IPS DF 19.7 (cell line): ENCODE results near the gene XIAP.
A peak's percentile ranks its signal among the peaks of the same experiment; 100 is the strongest.
"Not testable (repeated sequence)": the region's sequence is repeated elsewhere in the genome, so short reads cannot be mapped to it uniquely, and the experiment has no call there.

Experiments used
- DNase-seq: peaks from one replicate; pipeline ENCODE4 v3.0.0-alpha.2; 2013; ENCODE audit warnings: low read depth, low spot score

The XIAP gene

DNA sequence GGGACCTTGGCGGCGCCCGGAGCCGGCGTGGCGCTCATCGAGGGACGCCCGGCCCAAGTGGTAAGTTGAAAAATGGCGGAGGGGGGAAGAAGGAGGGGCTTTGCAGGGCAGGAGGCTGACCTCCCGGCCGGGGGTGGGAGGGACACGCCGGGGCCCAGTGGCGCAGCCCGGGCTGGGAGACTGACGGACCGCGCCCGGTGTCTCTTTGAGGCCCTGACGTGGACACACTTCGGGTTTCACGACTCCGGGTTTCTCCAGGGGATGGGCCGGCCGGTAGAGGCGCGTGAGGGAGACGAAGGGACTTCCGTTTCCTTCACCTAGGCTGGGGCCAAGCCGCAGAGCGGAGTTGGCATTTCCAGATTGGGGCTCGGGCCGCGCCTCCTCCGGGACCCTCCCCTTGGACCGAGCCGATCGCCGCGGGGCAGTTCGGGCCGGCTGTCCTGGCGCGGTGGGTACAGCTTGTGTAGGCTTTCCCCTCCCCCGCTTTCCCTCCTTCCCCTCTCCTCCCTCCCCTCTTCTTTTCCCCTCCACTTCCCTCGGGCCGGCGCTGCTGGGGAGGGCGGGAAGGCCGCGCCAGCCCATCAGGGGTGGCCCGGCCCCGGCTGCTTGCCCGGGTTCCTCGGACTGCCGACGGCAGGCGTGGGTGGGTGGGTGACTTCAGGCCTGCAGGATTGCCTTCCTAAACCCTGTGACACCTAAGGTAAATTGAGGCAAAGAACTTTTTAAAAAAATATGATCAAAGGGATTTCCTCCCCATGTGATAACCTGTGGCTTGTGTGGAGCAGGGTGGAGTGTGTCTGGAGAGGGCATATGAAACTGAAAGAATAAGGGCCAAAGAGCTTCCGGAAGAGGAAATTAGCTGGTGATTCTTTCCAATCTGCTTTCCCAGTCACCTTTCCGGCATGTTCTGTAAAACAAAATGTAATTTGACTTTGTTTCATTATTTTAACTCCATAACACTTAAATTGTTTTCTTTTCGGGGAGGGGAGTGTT is at the start of gene XIAP:
XIAP (plus strand) TSS at position 208 of the 993 bp plus-strand sequence. CDS start 25,610 bp downstream, outside the sequence.
- DNase-seq = peak; percentile 17

DNA sequence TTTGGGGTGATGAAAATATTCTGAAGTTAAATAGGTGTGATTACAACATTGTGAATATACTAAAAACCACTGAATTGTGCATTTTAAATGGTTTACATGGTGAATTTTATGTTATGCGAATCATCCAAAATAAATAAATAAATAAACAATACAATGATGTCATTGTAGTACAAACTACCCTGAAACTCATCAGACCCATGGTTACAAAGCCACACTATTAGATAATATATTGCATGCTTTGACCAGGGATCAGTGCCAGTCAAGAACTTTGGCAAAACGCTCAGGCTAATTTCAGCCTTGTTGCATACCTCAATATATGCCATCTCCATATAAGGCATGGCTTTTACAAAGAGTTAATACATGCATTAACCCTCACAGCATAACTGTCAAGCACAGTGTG is 45.5 kb upstream of the XIAP start:
- DNase-seq = no peak

DNA sequence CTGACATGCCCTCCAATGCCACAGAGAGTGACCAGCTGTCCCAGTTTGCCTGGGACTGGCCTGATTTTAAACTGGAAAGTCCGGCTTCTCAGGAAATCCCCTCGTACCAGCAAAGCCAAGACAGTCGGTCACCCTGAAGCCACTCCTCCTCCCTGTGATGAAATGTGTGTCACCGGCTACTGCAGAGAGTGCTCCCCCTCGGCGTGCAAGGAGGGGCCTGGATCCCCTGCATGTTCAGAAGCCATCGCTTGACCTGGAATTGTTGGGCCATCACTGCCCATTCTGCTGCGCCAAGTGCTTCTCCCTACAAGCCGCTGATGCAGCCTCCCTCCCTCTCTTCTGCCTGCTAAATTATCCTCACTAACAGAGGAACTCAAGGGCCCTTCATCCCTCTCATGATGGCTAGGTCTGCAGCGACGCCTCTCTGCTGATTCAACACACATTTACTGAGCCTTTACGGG is 44.9 kb upstream of the XIAP start:
- not testable (repeated sequence) for DNase-seq

GRCh38 chrX:123817288-123817894 is 42.5 kb upstream of the XIAP start:
- no peak for DNase-seq

- no peak for DNase-seq
Measured at GRCh38 chrX:123818243-123818642, 41.6 kb upstream of the XIAP start.

GRCh38 chrX:123822965-123823364 is 36.9 kb upstream of the XIAP start:
- DNase-seq = no peak

DNA sequence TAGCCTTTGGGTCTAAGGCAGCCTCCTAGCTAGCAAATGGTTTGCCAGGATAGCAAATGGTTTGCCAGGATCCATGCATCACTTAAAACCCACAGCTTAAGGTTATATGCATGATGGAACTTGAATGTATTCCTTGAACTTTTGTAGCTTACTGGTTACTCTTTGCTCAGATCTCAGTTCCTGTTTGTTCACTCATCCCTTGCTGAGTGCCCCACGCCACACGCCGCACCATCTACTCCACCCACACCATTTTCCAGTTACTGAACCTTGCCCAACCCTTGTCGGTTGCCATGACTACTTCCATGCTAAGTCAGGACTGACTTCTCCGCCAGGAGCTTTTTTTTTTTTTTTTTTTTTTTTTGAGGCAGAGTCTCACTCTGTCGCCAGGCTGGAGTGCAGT is 29.5 kb upstream of the XIAP start:
- no peak for DNase-seq

DNA sequence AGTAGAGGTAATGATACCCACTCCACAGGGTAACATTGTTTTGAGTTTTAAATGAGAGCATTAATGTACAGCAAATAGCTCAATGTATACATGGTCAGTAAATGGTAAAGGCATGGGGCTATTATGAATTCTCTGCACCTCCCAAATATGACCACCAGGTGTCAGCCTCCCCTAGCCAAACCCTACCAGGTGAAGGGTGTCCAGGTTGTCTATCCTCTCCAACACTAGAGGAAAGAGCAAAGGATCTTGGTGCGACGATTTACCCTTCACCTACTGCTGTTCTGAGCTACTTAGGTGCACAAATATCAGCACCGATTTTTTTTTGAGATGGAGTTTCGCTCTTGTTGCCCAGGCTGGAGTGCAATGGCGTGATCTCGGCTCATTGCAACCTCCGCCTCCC is 26.5 kb upstream of the XIAP start:
- DNase-seq = peak; percentile 15

GRCh38 chrX:123834116-123834515 is 25.7 kb upstream of the XIAP start:
- no peak for DNase-seq

DNA sequence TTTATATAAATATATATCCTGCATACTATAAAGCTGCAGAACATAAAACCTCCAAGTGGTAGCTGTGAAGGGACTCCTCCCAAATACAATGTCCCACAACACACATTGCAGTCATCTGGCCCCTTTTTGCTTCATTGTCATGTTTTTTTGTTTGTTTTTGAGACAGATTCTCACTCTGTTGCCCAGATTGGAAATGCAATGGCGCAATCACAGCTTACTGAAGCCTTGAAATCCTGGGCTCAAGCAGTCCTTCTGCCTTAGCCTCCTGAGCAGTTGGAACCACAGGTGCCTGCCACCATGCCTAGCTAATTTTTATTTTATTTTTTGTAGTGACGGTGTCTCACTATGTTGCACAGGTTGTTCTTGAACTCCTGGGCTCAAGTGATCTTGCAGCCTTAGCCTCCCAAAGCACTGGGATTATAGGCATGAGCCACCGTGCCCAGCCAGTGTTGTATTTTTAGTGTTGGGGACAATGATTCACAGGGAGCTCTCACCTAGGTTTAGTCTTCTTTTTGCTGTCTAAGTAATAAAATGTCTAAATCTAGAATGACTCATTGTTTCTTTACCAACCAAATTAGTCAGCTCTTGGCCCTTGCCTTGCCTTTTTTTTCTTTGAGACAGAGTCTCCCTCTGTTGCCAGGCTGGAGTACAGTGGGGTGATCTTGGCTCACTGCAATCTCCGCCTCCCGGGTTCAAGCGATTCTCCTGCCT is 24.0 kb upstream of the XIAP start:
- no peak for DNase-seq

GRCh38 chrX:123845129-123845528 is 14.7 kb upstream of the XIAP start:
- DNase-seq = not testable (repeated sequence)

DNA sequence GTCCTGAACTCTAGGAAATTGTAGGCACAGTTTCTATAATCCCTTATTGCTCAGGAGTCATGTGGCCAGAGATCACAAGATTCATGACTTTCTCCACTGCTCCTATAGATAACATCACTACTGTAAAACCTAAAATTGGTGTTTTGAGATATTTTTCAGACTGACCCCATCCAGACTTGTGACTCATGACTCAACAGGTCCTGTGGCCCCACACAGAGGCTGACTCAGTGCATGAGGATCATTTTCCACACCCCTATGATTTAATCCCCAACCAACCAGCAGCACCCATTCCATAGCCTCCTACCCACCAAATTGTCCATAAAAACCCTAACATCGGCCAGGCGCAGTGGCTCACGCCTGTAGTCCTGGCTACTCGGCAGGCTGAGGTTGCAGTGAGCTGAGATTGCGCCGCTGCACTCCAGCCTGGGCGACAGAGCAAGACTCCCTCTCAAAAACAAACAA is 13.2 kb upstream of the XIAP start:
- DNase-seq = no peak

- no peak for DNase-seq
Measured at GRCh38 chrX:123847056-123847455, 12.8 kb upstream of the XIAP start.

DNA sequence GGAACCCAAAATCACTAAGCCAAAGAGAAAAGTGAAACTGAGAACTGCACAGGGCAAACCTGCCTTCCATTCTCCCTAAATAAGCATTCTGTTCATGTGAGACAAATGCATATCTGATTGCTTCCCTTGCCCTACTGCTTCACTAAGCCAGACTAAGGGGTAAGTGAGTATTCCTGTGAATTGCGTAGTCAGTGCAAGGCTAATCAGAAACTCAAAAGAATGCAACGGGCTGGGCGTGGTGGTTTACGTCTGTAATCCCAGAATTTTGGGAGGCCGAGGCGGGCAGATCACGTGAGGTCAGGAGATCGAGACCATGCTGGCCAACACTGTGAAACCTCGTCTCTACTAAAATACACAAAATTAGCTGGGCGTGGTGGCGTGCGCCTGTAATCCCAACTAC is 10.8 kb upstream of the XIAP start:
- no peak for DNase-seq

- not testable (repeated sequence) for DNase-seq
Measured at GRCh38 chrX:123849906-123850305, 9.9 kb upstream of the XIAP start.

- DNase-seq = no peak
Measured at GRCh38 chrX:123851079-123851478, 8.8 kb upstream of the XIAP start.

DNA sequence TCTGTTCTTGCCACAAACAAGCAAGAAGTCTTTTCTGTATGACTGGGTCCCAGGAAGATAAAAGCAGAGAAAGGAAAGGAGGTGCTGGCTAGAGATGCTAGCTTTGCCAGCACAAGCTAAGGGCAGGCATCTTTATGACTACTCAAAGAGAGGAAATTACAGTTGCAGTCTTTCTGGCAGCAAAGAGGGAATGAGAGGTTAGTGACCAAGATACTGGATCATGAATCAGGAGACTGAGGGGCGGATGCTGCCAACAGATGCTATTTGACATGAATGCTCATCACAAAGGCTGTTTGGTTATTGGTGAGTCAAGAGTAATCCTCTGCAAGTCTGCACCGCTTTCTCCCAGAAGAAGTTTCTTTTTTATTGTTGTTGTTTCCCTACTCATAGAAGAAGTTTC is 5.5 kb upstream of the XIAP start:
- no peak for DNase-seq

GRCh38 chrX:123859409-123859845 is 426 bp upstream of the XIAP start:
- DNase-seq = peak; percentile 7

DNA sequence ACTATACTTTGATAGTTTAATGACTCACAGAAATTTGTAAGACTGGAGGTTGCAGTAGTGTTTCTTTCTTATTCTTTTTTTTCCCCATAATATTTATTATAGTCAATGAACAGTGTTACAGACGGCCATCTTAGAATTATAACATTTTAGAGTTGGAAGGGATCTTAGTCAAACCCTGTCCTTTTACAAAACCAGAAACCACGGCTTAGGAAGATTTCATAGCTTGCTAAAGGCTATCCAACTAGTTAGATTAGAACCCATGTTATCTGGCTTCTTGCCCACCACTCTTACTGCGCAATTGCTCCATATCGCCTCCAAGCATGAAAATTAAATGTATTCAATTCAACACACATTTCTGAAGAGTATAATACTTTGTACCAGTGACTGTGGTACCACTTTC is 1.1 kb downstream of the XIAP start:
- DNase-seq = no peak

GRCh38 chrX:123869488-123869887 is 9.6 kb downstream of the XIAP start:
- no peak for DNase-seq

GRCh38 chrX:123871309-123871708 is 11.5 kb downstream of the XIAP start:
- no peak for DNase-seq

- DNase-seq = no peak
Measured at GRCh38 chrX:123873956-123874355, 14.1 kb downstream of the XIAP start.
